GM19035 (cell line): Measurements from ENCODE around the gene BNC2.

Experiments
- ATAC-seq: cut with Tn5 transposase; IDR thresholded peaks from one replicate; pipeline ENCODE4 v1.9.1; 2021; ENCODE audit not compliant: unreplicated experiment

Gene BNC2

GRCh38 chr9:16680975-16681651 is 189.4 kb downstream of the BNC2 start:
- no peak for ATAC-seq

- ATAC-seq: no peak
Observed at GRCh38 chr9:16680541-16680940, 189.9 kb downstream of the BNC2 start.

- no peak for ATAC-seq
Observed at GRCh38 chr9:16679327-16679821, 191.1 kb downstream of the BNC2 start.

GRCh38 chr9:16676519-16676918 is 194.0 kb downstream of the BNC2 start:
- no peak for ATAC-seq

- ATAC-seq: no peak
Observed at GRCh38 chr9:16675131-16675530, 195.3 kb downstream of the BNC2 start.

GRCh38 chr9:16673171-16673570 is 197.3 kb downstream of the BNC2 start:
- no peak for ATAC-seq

GRCh38 chr9:16672501-16672900 is 198.0 kb downstream of the BNC2 start:
- ATAC-seq: no peak

GRCh38 chr9:16671591-16672137 is 198.8 kb downstream of the BNC2 start:
- no peak for ATAC-seq

GRCh38 chr9:16670791-16671190 is 199.7 kb downstream of the BNC2 start:
- ATAC-seq: no peak

- ATAC-seq: no peak
Observed at GRCh38 chr9:16668734-16669295, 201.7 kb downstream of the BNC2 start.

- ATAC-seq: no peak
Observed at GRCh38 chr9:16664211-16664610, 206.3 kb downstream of the BNC2 start.

GRCh38 chr9:16661816-16662215 is 208.7 kb downstream of the BNC2 start:
- ATAC-seq: no peak

- no peak for ATAC-seq
Observed at GRCh38 chr9:16659096-16659495, 211.4 kb downstream of the BNC2 start.

- no peak for ATAC-seq
Observed at GRCh38 chr9:16656432-16657169, 213.9 kb downstream of the BNC2 start.

GRCh38 chr9:16654596-16655126 is 215.8 kb downstream of the BNC2 start:
- ATAC-seq: no peak

- ATAC-seq: no peak
Observed at GRCh38 chr9:16653491-16654399, 216.7 kb downstream of the BNC2 start.

- no peak for ATAC-seq
Observed at GRCh38 chr9:16652582-16652981, 217.9 kb downstream of the BNC2 start.

- ATAC-seq: no peak
Observed at GRCh38 chr9:16651446-16651964, 219.0 kb downstream of the BNC2 start.

- no peak for ATAC-seq
Observed at GRCh38 chr9:16645970-16646369, 224.5 kb downstream of the BNC2 start.

- no peak for ATAC-seq
Observed at GRCh38 chr9:16642421-16643109, 227.9 kb downstream of the BNC2 start.
